GM13977 (cell line): ENCODE data around the gene IGSF3.

Experiments
- DNase-seq: peaks from one replicate; pipeline ENCODE4 v3.0.0; 2012; ENCODE audit warnings: low spot score
- in situ Hi-C: fragments of 300-500 bp; cut with MboI; formaldehyde crosslinking; loops from one replicate; pipeline ENCODE4 v1.12.0; 2022; ENCODE audit warnings: low sequenced_read_pairs, low pct_unique_long_range_greater_than_20kb, mixed read lengths, inconsistent platforms; ENCODE audit not compliant: unreplicated experiment
- TF ChIP-seq, protein P1 (sequence below): IDR thresholded peaks from 2 replicates; pipeline ENCODE4 v1.5.1; 2012; ENCODE audit warnings: mild to moderate bottlenecking, control low read depth; ENCODE audit not compliant: insufficient read depth; ENCODE audit errors: extremely low read depth, missing control alignments

IGSF3 gene

DNA sequence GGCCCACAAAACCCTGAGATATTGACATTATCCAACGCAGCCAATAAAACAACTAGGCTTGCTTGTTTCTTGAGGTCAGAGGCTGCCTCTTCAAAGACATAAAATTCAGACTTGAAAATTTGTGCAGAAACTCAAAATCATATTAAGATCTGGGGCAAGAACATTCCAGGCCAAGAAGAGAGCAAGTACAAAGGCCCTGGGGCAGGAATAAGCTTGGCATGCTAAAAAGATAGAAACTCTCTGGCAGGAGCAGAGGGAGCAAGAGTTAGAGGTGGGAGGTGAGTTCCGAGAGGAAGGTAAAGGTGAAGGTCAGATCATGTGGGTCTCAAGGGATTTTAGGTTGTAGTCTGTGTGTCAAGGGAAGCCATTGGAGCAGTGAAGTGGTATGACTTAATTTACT lies 8.8 kb upstream of the IGSF3 start:
- no peak for DNase-seq
- in situ Hi-C loops = loop anchor here (10.0 kb wide), 1 partner anchor 91 kb away; no protein-coding TSS in a partner anchor
- TF ChIP-seq, protein P1, sequence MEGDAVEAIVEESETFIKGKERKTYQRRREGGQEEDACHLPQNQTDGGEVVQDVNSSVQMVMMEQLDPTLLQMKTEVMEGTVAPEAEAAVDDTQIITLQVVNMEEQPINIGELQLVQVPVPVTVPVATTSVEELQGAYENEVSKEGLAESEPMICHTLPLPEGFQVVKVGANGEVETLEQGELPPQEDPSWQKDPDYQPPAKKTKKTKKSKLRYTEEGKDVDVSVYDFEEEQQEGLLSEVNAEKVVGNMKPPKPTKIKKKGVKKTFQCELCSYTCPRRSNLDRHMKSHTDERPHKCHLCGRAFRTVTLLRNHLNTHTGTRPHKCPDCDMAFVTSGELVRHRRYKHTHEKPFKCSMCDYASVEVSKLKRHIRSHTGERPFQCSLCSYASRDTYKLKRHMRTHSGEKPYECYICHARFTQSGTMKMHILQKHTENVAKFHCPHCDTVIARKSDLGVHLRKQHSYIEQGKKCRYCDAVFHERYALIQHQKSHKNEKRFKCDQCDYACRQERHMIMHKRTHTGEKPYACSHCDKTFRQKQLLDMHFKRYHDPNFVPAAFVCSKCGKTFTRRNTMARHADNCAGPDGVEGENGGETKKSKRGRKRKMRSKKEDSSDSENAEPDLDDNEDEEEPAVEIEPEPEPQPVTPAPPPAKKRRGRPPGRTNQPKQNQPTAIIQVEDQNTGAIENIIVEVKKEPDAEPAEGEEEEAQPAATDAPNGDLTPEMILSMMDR = no peak

DNA sequence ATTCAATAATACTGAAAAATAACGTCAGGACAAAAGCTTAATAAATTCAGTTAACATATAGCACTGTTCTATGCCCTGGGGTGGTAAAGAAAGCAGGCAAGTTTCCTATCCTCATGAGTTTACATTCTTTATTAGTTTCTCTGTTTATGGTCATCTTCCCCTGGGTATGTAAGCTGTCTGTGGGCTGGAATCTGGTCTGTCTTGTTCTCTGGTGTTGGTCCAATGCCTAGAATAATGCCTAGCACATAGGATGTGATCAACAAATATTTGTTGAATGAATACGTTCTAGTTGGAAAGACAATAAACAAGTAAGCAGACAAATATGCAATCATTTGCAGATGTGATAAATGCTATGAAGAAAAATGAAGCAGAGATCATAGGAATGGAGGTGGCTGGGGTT lies 7.2 kb upstream of the IGSF3 start:
- TF ChIP-seq, protein P1 = no peak
- DNase-seq = no peak
- in situ Hi-C loops = loop anchor here (10.0 kb wide), 1 partner anchor 90 kb away; no protein-coding TSS in a partner anchor

DNA sequence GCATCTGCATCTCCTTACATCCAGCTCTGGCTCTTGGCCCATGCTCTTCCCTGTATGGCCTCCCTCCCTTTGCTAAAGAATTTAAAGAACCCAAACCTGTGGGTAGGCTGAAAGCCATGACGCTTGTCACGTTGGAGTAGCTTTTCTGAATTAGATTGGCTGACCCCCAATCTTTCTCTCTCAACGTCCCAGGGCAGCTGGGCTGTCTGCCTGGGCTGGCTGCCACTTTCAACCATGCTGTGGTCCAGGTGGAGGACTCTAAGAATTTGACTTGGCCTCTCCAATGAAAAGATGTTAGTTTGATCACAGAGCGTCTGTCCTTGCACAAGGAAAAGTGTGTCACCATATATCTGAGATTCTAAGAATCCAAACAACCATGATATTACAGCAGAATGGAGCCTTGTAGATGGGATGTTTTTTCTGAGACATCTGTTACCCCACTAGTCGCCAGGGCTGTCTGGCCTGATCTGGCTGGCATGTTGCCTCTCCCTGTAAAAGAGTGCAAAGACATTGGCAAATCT lies 6.5 kb upstream of the IGSF3 start:
- TF ChIP-seq, protein P1 = no peak
- no peak for DNase-seq
- in situ Hi-C loops = loop anchor here (10.0 kb wide), 1 partner anchor 89 kb away; no protein-coding TSS in a partner anchor

DNA sequence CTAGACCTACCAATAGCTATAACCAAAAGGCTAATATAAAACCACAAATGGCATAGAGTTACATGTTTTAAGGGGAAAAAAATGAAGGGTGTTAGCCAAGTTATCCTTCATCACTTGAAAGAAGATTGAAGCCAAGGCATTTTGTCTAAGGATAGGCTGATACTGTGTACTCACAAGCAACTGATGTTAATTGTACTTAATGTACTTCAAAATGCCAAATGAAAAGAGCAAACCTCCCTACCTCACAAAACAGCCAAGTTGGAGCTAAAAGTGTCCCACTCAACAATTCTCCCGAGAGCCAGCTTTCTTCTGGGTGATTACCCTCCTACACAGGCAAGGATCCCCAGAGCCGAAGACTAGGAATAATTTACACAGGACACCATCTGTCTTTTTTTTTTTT lies 4.4 kb upstream of the IGSF3 start:
- DNase-seq = no peak
- TF ChIP-seq, protein P1 = no peak

DNA sequence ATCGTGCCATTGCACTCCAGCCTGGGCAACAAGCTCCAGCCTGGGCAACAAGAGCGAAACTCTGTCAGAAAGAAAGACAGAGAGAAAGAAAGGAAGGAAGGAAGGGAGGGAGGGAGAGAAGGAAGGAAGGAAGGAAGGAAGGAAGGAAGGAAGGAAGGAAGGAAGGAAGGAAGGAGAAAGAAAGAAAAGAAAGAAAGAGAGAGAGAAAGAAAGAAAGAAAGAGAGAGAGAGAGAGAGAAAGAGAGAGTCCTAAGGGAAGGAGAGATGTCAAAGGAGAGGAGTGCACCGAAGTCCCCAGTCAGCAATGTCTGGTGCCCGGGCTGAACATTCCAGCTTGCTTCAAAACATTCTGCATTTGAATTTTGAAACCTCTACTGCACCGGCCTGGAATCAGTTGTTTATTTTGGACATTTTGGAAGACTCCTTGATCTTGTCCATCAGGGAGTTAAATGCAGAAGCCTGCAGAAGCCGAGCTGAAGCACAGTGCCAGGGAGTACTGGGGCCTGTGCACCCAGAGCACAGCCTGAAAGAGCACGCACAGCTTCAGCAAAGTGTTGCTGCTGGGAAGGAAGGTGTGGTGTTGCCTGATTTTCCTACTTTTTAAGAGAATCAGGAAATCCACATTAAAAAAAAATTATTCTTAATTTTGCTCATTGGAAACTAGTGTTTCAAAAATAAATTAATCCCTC lies 3.7 kb upstream of the IGSF3 start:
- DNase-seq = no peak
- in situ Hi-C loops = loop anchor here (10.0 kb wide), 1 partner anchor 86 kb away; no protein-coding TSS in a partner anchor
- TF ChIP-seq, protein P1 = no peak

More for the DNA sequence above, 4.4 kb upstream of the IGSF3 start:
- in situ Hi-C loops = loop anchor here (10.0 kb wide), 1 partner anchor 87 kb away; no protein-coding TSS in a partner anchor

DNA sequence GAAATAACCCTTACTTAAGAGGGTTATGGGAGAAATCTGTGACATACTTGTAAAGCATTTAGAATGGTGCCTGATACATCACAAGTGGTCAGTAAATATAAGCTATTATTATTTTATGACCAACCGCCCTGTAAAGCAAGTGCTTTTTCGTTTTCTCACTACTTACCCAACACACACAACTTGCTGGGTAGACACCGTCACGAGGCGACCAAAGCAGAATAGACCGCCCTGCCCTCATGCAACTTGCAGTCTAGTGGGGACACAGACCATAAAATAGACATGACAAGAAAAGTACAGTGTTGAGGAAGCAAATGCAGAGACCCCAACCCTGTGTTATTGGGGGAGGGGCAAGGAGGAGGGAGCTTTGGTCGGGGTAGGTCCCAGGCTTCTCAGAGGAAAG lies 744 bp upstream of the IGSF3 start:
- TF ChIP-seq, protein P1 = no peak
- no peak for DNase-seq
- in situ Hi-C loops = no loop called here
